A549 treated with AZD9567 at 1 μM for 4 hours (cell line): ENCODE data around the gene AFF4. TPM values are rescaled to one million over a fixed set of nuclear protein-coding genes. Genes with fewer than 3 reads are reported as not detected.

Source experiments
- total RNA-seq: library from RNA; stranded (reverse); fragments of 200-300 nt; extraction: Qiagen RNA extraction; gene quantifications from 5 replicates; pipeline ENCODE4 v1.2.3, GENCODE V29; 2022; ENCODE audit not compliant: insufficient read depth

Gene AFF4, protein sequence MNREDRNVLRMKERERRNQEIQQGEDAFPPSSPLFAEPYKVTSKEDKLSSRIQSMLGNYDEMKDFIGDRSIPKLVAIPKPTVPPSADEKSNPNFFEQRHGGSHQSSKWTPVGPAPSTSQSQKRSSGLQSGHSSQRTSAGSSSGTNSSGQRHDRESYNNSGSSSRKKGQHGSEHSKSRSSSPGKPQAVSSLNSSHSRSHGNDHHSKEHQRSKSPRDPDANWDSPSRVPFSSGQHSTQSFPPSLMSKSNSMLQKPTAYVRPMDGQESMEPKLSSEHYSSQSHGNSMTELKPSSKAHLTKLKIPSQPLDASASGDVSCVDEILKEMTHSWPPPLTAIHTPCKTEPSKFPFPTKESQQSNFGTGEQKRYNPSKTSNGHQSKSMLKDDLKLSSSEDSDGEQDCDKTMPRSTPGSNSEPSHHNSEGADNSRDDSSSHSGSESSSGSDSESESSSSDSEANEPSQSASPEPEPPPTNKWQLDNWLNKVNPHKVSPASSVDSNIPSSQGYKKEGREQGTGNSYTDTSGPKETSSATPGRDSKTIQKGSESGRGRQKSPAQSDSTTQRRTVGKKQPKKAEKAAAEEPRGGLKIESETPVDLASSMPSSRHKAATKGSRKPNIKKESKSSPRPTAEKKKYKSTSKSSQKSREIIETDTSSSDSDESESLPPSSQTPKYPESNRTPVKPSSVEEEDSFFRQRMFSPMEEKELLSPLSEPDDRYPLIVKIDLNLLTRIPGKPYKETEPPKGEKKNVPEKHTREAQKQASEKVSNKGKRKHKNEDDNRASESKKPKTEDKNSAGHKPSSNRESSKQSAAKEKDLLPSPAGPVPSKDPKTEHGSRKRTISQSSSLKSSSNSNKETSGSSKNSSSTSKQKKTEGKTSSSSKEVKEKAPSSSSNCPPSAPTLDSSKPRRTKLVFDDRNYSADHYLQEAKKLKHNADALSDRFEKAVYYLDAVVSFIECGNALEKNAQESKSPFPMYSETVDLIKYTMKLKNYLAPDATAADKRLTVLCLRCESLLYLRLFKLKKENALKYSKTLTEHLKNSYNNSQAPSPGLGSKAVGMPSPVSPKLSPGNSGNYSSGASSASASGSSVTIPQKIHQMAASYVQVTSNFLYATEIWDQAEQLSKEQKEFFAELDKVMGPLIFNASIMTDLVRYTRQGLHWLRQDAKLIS
- total RNA-seq = 19.2 to 38.9 TPM (median 27.1 TPM) in 5 replicates

GRCh38 chr5:132963171-132964104 is at the start of gene AFF4:
TSS of gene AFF4 (minus strand) at chr5:132963634. CDS start at chr5:132937189, 26,445 bp downstream.

GRCh38 chr5:132873119-132873929 is 90.1 kb downstream of the AFF4 start, which contains the start of gene LEAP2:
TSS of gene LEAP2 (plus strand) at chr5:132873668. CDS start at chr5:132873695, 27 bp downstream.

DNA sequence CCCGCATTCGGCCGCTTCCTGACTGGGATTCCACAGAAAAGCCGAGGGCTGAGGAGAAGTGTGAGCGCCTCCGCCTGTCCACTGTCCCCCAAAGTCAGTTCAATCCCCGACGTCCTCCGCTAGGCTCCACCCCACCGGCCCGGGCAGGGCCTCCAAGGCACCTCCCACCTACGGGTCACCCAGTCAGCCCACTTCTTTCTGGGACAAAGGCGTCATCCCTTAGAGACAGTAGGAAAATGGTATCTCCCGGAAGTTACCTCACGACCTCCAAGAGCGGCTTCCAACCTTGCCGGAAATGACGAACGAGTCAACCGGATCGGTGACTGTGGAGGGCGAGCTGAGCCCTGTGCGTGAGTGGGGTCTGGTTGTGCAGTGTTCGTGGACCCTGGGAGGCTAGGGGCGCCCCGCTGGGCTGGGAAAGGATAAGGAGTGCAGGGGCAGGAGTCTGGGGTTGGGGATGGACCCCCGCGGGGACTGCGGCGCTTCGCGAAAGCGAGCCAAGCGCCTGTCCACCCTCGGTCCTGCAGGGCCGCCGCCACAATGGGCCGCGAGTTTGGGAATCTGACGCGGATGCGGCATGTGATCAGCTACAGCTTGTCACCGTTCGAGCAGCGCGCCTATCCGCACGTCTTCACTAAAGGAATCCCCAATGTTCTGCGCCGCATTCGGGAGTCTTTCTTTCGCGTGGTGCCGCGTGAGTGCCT is 96.9 kb downstream of the AFF4 start, which contains the start of the genes GDF9 and UQCRQ:
TSS of gene GDF9 (minus strand) at position 128 of the 704 bp plus-strand sequence. CDS start 1,936 bp downstream, outside the sequence.
TSS of gene UQCRQ (plus strand) at position 301 of the 704 bp plus-strand sequence. CDS start at position 541, 240 bp downstream.

DNA sequence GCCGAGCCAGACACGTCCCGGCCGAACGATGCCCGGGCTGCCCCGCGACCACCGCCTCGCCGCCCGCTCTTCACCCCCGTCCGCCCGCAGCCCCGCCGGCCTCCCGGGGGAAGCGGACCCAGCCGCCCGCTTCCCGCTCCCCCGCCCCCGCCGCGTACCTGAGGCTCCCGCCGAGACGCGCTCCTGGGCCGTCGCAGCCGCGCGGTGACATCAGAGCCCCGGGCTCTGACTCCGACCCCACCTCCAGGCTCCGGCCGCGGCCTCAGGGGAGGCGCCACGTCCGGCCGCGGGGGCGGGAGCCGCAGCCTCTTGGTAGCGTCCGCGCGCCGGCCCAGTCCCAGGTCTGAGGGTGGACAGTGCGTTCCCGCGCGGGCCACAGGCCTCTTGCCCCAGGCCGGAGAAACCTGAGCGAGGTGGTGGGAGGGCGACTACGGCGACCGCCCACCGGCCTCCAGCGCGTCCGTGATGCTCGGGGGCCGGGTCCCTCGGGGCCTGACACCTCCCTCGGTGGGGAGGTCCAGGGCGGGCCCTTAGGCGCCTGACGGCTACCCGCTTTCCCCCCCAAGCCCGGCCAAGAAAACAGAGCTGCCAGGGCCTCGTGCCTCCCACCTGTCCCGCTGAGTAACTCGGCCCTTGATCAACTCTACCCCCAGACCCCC is 132.9 kb downstream of the AFF4 start, which contains the start of gene SHROOM1:
TSS of gene SHROOM1 (minus strand) at position 212 of the 659 bp plus-strand sequence. CDS start 4,507 bp downstream, outside the sequence.

Other genes with a start within 250 kb of the AFF4 start
- 7.8 to 17.5 TPM (median 9.9 TPM) in 5 replicates for gene KIF3A, start 226.1 kb downstream of the AFF4 start, total RNA-seq
- gene CCNI2, start 216.2 kb downstream of the AFF4 start, total RNA-seq = 0.06 to 0.33 TPM (median 0.11 TPM) in 4 of 5 replicates, not detected in the other
- 15.0 to 20.6 TPM (median 19.3 TPM) in 5 replicates for gene SEPTIN8, start 186.4 kb downstream of the AFF4 start, total RNA-seq
- gene SOWAHA, start 150.3 kb downstream of the AFF4 start, total RNA-seq = 0.09 to 0.14 TPM (median 0.09 TPM) in 4 of 5 replicates, not detected in the other
- 9.7 to 12.5 TPM (median 10.5 TPM) in 5 replicates for gene SHROOM1, start 133.0 kb downstream of the AFF4 start, total RNA-seq
- gene GDF9, start 97.2 kb downstream of the AFF4 start, total RNA-seq = 0.07 to 0.33 TPM (median 0.24 TPM) in 4 of 5 replicates, not detected in the other
- 325 to 554 TPM (median 540 TPM) in 5 replicates for gene UQCRQ, start 97.0 kb downstream of the AFF4 start, total RNA-seq
- 0.75 to 1.3 TPM (median 0.88 TPM) in 4 of 5 replicates, not detected in the other for gene LEAP2, start 90.0 kb downstream of the AFF4 start, total RNA-seq
- gene ZCCHC10, start 62.9 kb upstream of the AFF4 start, total RNA-seq = 26.2 to 31.2 TPM (median 28.4 TPM) in 5 replicates
- gene HSPA4, start 88.4 kb upstream of the AFF4 start, total RNA-seq = 166 to 189 TPM (median 182 TPM) in 5 replicates